GM19023 (cell line): ENCODE results near the gene MRPS18B.
A peak's percentile ranks its signal among the peaks of the same experiment; 100 is the strongest.
"Not testable (repeated sequence)": the region's sequence is repeated elsewhere in the genome, so short reads cannot be mapped to it uniquely, and the experiment has no call there.

Source experiments
- ATAC-seq: cut with Tn5 transposase; IDR thresholded peaks from one replicate; pipeline ENCODE4 v1.9.1; 2021; ENCODE audit warnings: mild to moderate bottlenecking, moderate library complexity; ENCODE audit not compliant: unreplicated experiment

Gene MRPS18B

GRCh38 chr6:30617565-30618269, at the start of gene MRPS18B:
Gene MRPS18B (plus strand): TSS chr6:30617840. CDS start chr6:30617866, 26 bp downstream.
- peak; percentile 79 for ATAC-seq

GRCh38 chr6:30568245-30568644, 49.4 kb upstream of the MRPS18B start:
- ATAC-seq: no peak

DNA sequence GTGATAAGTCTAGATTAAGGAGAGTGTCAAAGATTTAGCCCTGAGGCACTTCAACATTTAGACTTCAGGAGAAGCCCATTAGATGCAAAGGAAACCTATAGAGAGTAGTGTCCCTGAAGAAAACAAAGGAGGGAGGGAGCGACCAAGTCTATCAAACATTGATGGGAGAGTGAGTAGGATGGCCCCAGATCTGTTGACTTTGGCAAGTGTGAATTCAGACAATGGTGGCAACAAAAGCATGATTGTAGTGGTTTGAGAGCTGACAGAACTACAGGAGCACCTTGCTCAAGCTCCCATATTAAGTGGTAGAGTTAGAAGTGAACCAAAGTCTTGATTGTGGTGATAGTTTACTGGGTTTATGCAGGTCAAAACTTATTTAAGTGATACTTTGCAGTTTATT, 47.4 kb upstream of the MRPS18B start:
- no peak for ATAC-seq

DNA sequence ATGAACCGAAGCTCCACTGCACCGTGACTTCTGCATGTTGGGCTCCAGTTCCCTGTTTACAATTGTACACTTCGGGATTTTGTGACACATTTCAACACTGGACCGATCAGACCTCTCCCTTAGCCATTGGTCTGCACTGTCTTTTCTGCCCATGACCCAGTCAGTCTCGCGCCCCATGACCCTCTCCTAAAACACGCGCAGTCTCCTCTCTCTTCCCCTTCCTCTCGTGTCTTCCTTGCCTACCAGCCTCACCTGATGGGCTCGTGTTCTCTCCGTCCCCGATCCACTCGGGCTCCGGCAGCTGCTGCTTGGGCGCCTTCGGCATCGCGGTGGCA, 46.9 kb upstream of the MRPS18B start:
- peak; percentile 16 for ATAC-seq

- ATAC-seq: peak; percentile 95
Measured at GRCh38 chr6:30571075-30571761, 46.4 kb upstream of the MRPS18B start, which contains the start of gene ABCF1. Gene ABCF1 (plus strand): TSS chr6:30571442. CDS start chr6:30571488, 46 bp downstream.

GRCh38 chr6:30571762-30572082, 45.9 kb upstream of the MRPS18B start:
- ATAC-seq: no peak

GRCh38 chr6:30572148-30572547, 45.5 kb upstream of the MRPS18B start:
- ATAC-seq: no peak

GRCh38 chr6:30573113-30573512, 44.5 kb upstream of the MRPS18B start:
- ATAC-seq: no peak

GRCh38 chr6:30578051-30578450, 39.6 kb upstream of the MRPS18B start:
- ATAC-seq: no peak

DNA sequence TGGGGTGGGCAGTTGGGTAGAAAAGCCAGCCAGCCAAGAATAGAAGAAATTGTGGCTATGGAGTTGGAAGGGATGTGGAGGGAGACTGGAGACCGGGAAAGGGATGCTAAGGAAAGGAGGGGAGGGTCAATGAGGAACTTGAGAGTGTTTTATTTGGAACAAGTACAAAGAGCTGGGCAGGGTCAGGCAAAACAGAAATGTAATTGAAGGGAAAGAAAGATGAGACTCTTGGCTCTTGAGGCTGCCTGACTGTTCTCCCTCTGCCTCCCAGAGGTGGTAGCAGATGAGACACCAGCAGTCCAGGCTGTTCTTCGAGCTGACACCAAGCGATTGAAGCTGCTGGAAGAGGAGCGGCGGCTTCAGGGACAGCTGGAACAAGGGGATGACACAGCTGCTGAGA, 33.7 kb upstream of the MRPS18B start:
- ATAC-seq: no peak

DNA sequence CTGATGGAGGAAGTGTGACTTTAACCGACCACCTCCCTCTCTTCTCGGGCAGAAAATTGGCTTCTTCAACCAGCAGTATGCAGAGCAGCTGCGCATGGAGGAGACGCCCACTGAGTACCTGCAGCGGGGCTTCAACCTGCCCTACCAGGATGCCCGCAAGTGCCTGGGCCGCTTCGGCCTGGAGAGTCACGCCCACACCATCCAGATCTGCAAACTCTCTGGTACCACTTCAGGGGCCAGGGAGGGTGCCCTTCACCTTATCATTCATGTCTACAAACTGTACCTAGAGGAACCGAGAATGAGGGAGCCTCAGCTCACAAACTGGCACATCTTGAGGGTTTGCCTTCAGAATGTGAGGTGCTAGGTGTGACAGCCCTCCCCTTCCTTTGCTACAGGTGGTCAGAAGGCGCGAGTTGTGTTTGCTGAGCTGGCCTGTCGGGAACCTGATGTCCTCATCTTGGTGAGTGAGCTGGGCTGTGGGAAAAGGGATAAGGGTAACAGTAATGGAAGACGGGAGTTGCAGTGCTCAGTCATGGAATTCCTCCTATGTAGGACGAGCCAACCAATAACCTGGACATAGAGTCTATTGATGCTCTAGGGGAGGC, 27.8 kb upstream of the MRPS18B start:
- no peak for ATAC-seq

- no peak for ATAC-seq
Measured at GRCh38 chr6:30590509-30590908, 27.1 kb upstream of the MRPS18B start.

DNA sequence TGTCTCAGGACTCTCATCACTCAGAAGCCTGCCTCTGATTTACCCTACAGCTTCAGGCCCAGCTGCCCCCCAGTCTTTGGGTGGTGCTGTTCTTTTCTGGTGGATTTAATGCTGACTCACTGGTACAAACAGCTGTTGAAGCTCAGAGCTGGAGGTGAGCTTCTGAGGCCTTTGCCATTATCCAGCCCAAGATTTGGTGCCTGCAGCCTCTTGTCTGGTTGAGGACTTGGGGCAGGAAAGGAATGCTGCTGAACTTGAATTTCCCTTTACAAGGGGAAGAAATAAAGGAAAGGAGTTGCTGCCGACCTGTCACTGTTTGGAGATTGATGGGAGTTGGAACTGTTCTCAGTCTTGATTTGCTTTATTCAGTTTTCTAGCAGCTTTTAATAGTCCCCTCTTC, 26.6 kb upstream of the MRPS18B start:
- ATAC-seq: no peak

DNA sequence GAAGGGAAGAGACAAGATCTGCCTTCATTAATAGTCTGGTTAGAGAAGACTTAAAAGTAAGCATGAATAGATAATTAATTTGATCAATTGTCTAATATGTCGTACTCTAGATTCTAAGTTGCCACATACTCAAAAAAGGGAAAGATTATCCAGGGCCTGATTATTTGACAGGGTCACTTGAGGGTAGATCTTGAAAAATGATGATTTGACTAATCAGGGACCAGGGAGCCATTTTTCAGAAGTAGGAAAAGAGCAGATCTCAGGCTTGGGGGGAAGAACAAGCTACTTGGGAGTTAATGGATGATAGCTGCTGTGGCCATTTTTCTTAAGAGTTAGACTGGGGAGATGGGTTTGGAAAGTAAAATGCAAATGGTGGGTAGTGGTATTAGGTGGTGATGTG, 25.4 kb upstream of the MRPS18B start:
- ATAC-seq: no peak

DNA sequence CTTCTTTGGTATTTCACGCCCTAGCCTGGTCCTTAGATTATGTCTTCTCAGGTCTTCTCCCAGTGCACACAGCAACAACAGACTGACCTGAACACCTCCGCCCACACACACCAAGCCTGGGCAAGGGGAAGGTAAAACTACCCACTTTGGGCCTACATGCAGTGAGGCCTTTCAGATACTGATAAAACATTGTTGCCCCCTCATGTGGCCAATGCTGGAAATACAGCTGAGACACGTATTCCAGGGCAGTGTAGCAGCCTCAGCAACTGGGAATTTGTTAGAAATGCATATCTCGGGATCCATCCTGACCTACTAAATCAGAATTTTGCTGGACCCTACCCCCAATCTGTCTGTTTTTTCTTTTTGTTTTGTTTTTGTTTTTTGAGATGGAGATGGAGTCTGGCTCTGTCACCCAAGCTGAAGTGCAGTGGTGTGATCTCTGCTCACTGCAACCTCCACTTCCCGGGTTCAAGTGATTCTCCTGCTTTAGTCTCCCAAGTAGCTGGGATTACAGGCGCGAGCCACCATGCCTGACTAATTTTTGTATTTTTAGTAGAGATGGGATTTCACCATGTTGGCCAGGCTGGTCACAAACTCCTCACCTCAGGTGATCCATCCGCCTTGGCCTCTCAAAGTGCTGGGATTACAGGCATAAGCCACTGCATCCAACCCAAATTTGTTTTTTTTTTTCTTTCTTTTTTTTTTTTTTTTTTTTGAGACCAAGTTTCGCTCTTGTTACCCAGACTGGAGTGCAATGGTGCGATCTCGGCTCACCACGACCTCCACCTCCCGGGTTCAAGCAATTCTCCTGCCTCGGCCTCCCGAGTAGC, 20.1 kb upstream of the MRPS18B start:
- not testable (repeated sequence) for ATAC-seq

GRCh38 chr6:30598912-30599624, 18.6 kb upstream of the MRPS18B start:
- ATAC-seq: no peak

DNA sequence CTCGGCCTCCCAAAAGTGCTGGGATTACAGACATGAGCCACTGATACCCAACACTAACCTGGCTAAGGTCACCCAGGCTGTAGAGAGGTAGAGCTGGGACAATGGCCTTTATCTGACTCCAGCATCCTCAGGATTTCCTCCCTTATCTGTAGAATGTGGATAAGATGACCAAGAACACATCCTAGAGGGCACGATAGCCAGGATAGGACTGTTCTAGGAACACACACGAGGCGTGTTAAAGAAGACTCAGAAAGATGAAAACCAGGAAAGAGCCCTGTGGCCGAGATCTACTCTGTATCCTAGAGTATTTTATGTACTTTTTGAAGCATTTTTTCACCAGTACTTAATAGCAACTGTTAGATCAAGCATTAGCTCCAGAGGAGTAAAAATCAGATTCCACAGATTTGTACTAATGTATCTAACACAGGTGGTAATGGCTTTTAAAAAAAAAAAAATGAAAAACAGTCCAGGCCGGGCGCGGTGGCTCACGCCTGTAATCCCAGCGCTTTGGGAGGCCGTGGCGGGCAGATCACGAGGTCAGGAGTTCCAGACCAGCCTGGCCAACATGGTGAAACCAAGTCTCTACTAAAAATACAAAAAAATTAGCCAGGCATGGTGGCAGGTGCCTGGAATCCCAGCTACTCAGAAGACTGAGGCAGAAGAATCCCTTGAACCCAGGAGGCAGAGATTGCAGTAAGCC, 17.9 kb upstream of the MRPS18B start:
- no peak for ATAC-seq

DNA sequence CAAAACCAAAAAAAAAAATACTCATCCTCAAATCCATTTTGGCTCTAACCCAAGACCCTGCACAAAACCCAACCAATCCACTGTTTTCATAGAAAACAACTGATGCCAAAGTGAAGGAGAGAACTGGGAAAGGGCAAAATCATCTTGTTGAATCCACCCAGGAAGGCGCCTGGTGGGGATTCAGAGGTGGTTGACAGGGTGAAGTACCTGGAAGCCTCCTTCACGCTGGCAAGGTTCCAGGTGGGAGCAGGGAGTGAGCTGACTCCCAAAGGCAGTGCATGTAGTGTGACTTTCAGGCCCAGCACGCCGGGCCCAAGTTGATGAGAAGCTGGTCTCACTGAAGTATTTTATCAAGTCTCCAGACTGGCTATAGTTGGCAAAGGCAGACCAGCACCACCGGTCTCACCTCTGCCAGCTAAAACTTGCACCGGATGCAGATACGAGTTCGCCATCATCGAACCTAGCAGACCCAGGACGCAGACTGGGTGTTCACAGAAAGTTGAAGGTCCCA, 17.1 kb upstream of the MRPS18B start:
- ATAC-seq: no peak

GRCh38 chr6:30601436-30601814, 16.2 kb upstream of the MRPS18B start:
- no peak for ATAC-seq
